ENCODE results near the gene PHF5A. TPM values are rescaled to one million over a fixed set of nuclear protein-coding genes. Genes with fewer than 3 reads are reported as not detected.

Gene PHF5A
- total and polyA plus RNA-seq, 12 donors, result 13.3 to 41.3 (median 21.0) TPM

DNA sequence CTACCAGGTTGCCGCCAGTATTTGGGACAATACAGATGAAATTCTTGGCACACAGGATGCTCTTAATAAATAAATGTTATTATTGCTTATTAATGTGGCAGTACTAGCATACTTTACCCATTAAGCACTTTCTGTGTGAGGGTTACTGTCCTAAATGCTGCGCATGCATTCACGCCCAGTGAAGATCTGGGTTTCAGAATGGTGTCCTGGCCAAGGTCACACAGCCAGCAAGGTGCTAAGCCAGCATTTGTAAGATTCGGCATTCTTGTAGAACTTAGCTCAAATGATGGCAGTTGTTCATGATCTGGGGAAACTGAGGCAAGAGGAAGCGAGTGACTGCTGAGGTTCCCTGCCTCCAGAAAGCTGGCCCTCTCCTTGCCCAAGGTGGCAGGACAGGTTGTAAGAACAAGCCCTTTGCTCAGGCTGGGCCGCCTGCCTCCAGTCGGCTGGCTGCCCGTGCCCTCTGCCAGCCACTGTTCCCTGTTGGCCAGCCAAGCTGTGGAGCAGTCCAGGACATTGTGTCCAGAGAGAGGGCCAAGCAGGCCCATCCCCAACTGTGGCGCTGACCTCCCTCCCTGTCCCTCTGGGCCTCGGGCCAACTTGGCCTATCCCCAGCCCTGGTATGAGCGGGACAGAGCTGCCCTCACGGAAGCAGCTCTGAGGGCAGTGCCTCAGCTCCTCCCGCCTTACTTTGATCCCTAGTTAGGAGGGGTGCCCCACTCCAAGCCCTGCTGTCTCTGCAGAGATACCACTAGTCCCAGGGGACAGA lies 50.7 kb downstream of the PHF5A start:
- no peak overlapping the region for H3K4me3 ChIP-seq
- H3K4me1 ChIP-seq, result peaks cover 12 to 54% (median 46%) of the 10 kb centered on the region in 9 donors
- TF ChIP-seq, protein P1, sequence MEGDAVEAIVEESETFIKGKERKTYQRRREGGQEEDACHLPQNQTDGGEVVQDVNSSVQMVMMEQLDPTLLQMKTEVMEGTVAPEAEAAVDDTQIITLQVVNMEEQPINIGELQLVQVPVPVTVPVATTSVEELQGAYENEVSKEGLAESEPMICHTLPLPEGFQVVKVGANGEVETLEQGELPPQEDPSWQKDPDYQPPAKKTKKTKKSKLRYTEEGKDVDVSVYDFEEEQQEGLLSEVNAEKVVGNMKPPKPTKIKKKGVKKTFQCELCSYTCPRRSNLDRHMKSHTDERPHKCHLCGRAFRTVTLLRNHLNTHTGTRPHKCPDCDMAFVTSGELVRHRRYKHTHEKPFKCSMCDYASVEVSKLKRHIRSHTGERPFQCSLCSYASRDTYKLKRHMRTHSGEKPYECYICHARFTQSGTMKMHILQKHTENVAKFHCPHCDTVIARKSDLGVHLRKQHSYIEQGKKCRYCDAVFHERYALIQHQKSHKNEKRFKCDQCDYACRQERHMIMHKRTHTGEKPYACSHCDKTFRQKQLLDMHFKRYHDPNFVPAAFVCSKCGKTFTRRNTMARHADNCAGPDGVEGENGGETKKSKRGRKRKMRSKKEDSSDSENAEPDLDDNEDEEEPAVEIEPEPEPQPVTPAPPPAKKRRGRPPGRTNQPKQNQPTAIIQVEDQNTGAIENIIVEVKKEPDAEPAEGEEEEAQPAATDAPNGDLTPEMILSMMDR (IDR thresholded peaks at IDR 0.05), result no peak
- peak overlapping the region; percentile 73 to 99 (median 89) for H3K27ac ChIP-seq
- 40 to 44% methylated on average over 13 of the region's 13 CpGs for whole genome bisulfite sequencing, 2 donors
- intact Hi-C loops (cut with DNase I), result no loop called here
- peak; percentile 56 to 90 (median 78) for ATAC-seq
- peak; percentile 88 to 92 for DNase-seq
- no peaks in the 10 kb centered on the region for H3K9me3 ChIP-seq
- H3K36me3 ChIP-seq, result peaks cover 0 to 8% (median 0%) of the 10 kb centered on the region in 9 donors
- no peaks in the 10 kb centered on the region for H3K27me3 ChIP-seq

DNA sequence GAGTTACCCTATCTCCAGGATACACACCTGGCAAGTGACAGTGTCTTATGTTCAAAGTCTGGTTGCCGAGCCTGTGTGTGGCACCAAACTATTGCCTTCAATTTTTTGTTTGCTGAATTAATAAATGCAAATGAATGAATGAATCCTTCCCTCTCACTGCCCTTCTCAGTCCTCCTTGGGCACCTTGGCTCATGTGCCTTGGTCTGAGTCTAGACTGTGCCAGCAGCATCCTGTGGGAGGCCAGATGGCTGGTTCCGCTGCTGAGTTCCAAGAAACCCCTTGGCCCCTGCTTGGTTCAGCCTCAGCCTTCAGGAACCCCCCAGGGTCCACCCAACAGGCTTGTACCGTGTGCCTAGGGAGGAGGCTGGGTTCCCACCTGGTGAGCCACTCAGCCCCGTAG lies 52.9 kb downstream of the PHF5A start:
- 94% methylated on average over 4 of the region's 4 CpGs for WGBS, 2 donors

DNA sequence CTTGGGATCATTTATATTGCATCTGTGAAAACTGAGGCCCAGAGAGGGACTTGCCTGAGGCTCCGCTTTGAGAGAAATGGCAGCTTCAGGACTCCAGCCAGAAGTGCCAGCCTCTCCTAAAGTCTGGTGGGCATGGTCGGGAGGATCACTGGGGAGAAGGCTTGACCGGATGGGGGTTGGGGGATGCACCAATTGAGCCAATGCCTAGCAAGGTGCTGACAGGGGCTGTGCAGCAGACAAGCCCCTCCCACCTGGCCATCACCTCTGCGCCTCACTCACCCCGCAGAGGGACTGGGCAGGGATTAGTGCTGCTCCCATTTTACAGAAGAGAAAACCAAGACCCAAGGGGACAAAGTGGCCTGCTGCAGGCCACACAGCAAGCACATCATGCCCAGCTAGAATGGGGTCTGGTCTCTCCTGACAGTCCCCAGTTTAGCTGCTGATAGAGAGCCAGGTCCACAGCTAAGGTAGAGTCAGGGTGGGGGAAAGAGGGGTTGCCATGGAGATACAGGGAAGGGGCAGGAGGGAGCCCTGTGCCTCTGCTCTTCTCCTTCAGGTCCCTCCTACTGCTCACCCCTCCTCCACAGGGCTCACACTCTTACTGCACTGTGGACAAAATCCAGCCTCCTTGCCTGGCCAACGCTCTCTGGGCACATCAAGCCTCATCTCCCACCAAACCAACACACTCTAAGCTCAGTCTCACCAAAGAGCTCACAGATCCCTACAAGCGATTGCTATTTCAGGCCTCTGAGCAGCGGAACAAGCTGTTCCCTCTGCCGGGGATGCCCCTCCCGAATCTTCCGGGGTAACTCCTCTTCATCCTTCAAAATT lies 57.3 kb downstream of the PHF5A start:
- intact Hi-C loops (cut with DNase I), result loop anchor here in 2 of 10 donors (2.0 kb wide), 2 partner anchors 34 to 36 kb away; partner anchors contain the start of gene TOB2 (in 1 of the 2)
- H3K4me1 ChIP-seq, result peaks cover 18 to 59% (median 46%) of the 10 kb centered on the region in 9 donors

More for the DNA sequence above, 52.9 kb downstream of the PHF5A start:
- DNase-seq (no peak), ATAC-seq (no peak)
- Histone ChIP-seq H3K9me3 (no peaks in the 10 kb centered on the region), H3K4me3 (peak overlapping the region in 3 of 10 donors; percentile 65 to 83 (median 71)), H3K27ac (peak overlapping the region in 9 of 10 donors; percentile 95 to 100 (median 100)), H3K36me3 (no peaks in the 10 kb centered on the region), H3K4me1 (peaks cover 19 to 77% (median 68%) of the 10 kb centered on the region in 9 donors), H3K27me3 (no peaks in the 10 kb centered on the region)
- TF ChIP-seq, protein P1 (IDR thresholded peaks at IDR 0.05), result no peak
- intact Hi-C loops (cut with DNase I), result no loop called here

More for the DNA sequence above, 57.3 kb downstream of the PHF5A start:
- Histone ChIP-seq H3K27ac (peak overlapping the region; percentile 95 to 100 (median 100)), H3K4me3 (no peak overlapping the region), H3K27me3 (no peaks in the 10 kb centered on the region), H3K9me3 (no peaks in the 10 kb centered on the region), H3K36me3 (no peaks in the 10 kb centered on the region)
- ATAC-seq (peak in 5 of 8 donors; percentile 1 to 49 (median 5)), DNase-seq (no peak)
- WGBS, 2 donors, result 52 to 57% methylated on average over 11 of the region's 11 CpGs
- TF ChIP-seq, protein P1 (IDR thresholded peaks at IDR 0.05), result no peak

Data from heart right ventricle (tissue), 16 donors.